Endothelial cell (in vitro differentiated cells): ENCODE results near the gene TENM3. TPM values are rescaled to one million over a fixed set of nuclear protein-coding genes. Genes with fewer than 3 reads are reported as not detected.

ENCODE experiments used
- DNase-seq: peaks from one replicate; pipeline ENCODE4 v3.0.0; 2021; ENCODE audit warnings: low spot score
- H3K27ac Mint-ChIP-seq: one replicate; pipeline ENCODE4 v1.8.0; 2021; ENCODE audit warnings: mixed read lengths, inconsistent platforms; ENCODE audit not compliant: unreplicated experiment
- H3K27me3 Mint-ChIP-seq: one replicate; pipeline ENCODE4 v1.8.0; 2021; ENCODE audit warnings: mild to moderate bottlenecking, moderate library complexity, mixed read lengths, inconsistent platforms; ENCODE audit not compliant: unreplicated experiment
- H3K36me3 Mint-ChIP-seq: one replicate; pipeline ENCODE4 v1.8.0; 2021; ENCODE audit warnings: mild to moderate bottlenecking, low read depth, mixed read lengths, inconsistent platforms; ENCODE audit not compliant: unreplicated experiment
- H3K4me1 Mint-ChIP-seq: one replicate; pipeline ENCODE4 v1.8.0; 2021; ENCODE audit warnings: mild to moderate bottlenecking, mixed read lengths, inconsistent platforms; ENCODE audit not compliant: unreplicated experiment
- H3K4me3 Mint-ChIP-seq: one replicate; pipeline ENCODE4 v1.8.0; 2021; ENCODE audit warnings: mild to moderate bottlenecking, mixed read lengths, inconsistent platforms; ENCODE audit not compliant: unreplicated experiment
- H3K9me3 Mint-ChIP-seq: one replicate; pipeline ENCODE4 v1.8.0; 2021; ENCODE audit warnings: mixed read lengths, inconsistent platforms; ENCODE audit not compliant: unreplicated experiment
- total RNA-seq: library from RNA; stranded (reverse); fragmentation: NEBNext Ultra II Directional; extraction: Animal tissue kit (Norgen Biotek cat#: 25700); gene quantifications from one replicate; pipeline ENCODE4 v1.2.1, GENCODE V29; 2021; ENCODE audit not compliant: unreplicated experiment
- TF ChIP-seq, protein P1 (sequence below): fragments of 200-600 bp; sonication (generic); IDR thresholded peaks from one replicate; pipeline ENCODE4 v1.5.0; 2021; ENCODE audit warnings: antibody characterized with exemption; ENCODE audit not compliant: unreplicated experiment

The TENM3 gene
- total RNA-seq, 1 donor from 2014 or later: 29.7 TPM

DNA sequence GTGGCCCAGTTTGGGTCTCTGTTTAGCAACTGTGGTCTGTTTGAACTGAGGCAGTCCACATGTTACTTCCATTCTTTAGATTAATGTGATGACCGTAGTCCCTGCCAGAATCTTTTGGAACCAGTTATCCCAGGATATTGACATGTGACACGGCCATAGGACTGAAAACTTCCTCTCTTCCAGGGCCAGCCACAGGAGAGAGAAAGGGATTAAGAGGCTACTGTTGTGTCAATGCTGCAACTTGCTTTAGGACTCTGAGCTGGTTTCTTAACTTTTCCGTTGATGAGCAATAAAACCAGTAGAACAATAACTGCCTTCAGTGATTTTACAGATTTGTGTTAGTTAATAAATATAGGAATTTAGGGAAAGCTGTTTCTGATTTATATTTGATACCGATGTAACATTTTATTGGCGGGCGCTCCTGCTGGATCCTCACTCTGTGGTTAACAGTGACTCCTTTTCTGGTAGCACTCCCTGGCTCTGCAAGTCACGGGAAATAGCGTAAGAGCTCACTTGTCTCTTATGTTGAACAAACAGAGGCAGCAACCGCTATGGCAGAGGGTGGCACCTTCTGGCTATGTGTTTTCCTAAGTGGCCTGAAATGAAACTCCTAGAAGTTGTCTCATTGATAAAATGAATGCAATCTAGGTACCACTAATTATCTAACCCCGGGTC lies 2.5 kb downstream of the TENM3 start:
- H3K4me3 Mint-ChIP-seq: no peak overlapping the region

DNA sequence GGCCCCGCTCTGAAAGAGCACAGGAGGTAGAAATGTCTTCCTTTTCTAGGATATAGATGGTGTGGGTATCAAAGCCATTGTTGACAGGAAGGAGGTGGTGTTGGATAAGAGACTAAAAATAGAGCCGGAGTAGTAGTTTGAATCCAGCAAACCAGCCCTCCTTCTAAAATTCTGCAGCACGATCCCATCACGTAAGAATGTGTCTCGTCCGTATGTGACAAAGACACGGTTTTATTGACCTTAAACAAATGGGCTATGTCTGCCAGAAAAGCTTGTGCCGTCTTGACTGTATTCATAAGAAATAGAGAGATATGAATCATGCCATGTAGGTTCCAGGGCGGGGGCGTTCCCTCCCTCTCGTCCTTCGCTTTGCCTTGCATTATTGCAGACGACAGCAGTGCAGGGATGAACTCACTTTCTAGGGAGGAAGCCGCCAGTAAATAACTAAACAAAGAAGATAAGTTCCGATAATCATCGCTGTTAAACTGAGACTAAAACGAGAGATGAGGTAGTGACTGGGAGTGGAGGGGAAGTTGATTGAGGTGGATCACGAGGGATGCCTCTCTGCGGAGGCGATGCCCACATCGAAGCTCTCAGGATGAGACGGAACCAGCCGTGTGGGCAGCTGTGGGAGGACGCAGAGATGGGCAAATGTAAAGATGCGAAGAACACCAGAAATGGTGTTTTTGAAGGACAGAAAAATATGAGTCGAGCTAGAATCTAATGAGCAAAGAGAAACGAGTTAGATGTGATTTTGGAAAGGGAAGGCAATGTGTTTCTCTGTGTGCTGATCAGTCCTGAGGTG lies 3.4 kb downstream of the TENM3 start:
- H3K36me3 Mint-ChIP-seq: no peaks in the 10 kb centered on the region
- TF ChIP-seq, protein P1, sequence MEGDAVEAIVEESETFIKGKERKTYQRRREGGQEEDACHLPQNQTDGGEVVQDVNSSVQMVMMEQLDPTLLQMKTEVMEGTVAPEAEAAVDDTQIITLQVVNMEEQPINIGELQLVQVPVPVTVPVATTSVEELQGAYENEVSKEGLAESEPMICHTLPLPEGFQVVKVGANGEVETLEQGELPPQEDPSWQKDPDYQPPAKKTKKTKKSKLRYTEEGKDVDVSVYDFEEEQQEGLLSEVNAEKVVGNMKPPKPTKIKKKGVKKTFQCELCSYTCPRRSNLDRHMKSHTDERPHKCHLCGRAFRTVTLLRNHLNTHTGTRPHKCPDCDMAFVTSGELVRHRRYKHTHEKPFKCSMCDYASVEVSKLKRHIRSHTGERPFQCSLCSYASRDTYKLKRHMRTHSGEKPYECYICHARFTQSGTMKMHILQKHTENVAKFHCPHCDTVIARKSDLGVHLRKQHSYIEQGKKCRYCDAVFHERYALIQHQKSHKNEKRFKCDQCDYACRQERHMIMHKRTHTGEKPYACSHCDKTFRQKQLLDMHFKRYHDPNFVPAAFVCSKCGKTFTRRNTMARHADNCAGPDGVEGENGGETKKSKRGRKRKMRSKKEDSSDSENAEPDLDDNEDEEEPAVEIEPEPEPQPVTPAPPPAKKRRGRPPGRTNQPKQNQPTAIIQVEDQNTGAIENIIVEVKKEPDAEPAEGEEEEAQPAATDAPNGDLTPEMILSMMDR: no peak
- no peak overlapping the region for H3K4me3 Mint-ChIP-seq
- H3K4me1 Mint-ChIP-seq: peaks cover 4% of the 10 kb centered on the region
- H3K9me3 Mint-ChIP-seq: no peaks in the 10 kb centered on the region
- peaks cover 5% of the 10 kb centered on the region for H3K27me3 Mint-ChIP-seq
- no peak for DNase-seq
- no peak overlapping the region for H3K27ac Mint-ChIP-seq

More for the DNA sequence above, 2.5 kb downstream of the TENM3 start:
- Mint-ChIP-seq H3K27me3 (peaks cover 5% of the 10 kb centered on the region), H3K4me1 (peaks cover 4% of the 10 kb centered on the region), H3K36me3 (no peaks in the 10 kb centered on the region), H3K27ac (no peak overlapping the region), H3K9me3 (no peaks in the 10 kb centered on the region)
- DNase-seq: no peak
- TF ChIP-seq, protein P1: no peak

DNA sequence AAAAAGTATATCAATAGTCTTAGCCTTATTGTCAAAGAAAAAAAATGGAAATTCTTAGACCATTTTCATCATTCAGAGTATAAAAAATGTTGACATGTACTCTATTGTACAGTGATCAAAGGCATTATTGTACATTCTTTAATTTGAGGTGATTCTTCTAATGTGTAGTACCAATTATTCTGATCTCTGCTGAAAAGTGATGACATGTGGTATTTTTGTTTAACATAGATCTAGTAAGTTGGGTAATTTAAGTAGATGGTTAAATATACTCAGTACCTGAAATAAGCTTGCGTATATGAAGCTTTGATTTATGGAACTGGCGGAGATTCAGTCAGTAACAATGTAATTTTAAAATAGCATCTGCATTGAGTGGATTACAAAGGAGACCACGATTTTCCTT lies 5.1 kb downstream of the TENM3 start:
- TF ChIP-seq, protein P1: no peak
- H3K36me3 Mint-ChIP-seq: no peaks in the 10 kb centered on the region
- H3K4me1 Mint-ChIP-seq: peaks cover 4% of the 10 kb centered on the region
- H3K27me3 Mint-ChIP-seq: peaks cover 3% of the 10 kb centered on the region
- H3K27ac Mint-ChIP-seq: no peak overlapping the region
- DNase-seq: no peak
- no peak overlapping the region for H3K4me3 Mint-ChIP-seq
- no peaks in the 10 kb centered on the region for H3K9me3 Mint-ChIP-seq

DNA sequence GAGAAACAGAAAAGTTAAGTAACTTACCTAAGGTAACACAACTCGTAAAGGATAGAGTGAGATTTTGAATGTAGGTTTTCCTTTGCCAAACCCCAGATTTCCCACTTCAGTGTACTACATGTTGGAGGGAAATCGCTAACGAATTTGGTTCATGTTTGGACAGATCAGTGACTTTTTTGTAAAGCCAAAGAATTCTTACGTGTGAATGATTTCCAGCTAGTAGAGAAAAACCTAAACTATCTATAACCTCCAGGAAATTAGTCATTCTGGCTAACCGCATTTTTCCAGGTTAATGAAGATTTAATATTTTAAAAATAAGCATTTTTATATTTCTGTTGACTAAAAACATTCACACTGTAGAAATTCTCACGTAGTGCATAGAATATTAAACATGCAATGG lies 7.2 kb downstream of the TENM3 start:
- no peaks in the 10 kb centered on the region for H3K36me3 Mint-ChIP-seq
- H3K27me3 Mint-ChIP-seq: peaks cover 3% of the 10 kb centered on the region
- no peak overlapping the region for H3K4me3 Mint-ChIP-seq
- H3K27ac Mint-ChIP-seq: no peak overlapping the region
- DNase-seq: no peak
- TF ChIP-seq, protein P1: no peak
- H3K4me1 Mint-ChIP-seq: peaks cover 4% of the 10 kb centered on the region
- H3K9me3 Mint-ChIP-seq: no peaks in the 10 kb centered on the region

DNA sequence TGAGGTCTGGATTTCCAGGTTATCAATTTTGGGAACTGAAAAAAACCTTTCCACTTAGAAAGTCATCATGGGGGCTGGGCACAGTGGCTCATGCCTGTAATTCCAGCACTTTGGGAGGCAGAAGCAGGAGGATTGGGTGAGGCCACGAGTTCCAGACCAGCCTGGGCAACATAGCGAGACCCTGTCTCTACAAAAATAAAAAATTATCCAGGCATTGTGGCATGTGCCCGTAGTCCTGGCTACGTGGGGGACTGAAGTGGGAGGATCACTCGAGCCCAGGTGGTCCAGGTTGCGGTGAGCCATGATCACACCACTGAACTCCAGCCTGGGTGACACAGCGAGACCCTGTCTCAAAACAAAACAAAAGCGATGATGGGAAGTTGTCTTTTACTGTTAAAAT lies 7.9 kb downstream of the TENM3 start:
- TF ChIP-seq, protein P1: no peak
- no peaks in the 10 kb centered on the region for H3K36me3 Mint-ChIP-seq
- H3K9me3 Mint-ChIP-seq: no peaks in the 10 kb centered on the region
- peaks cover 3% of the 10 kb centered on the region for H3K27me3 Mint-ChIP-seq
- H3K4me1 Mint-ChIP-seq: peaks cover 2% of the 10 kb centered on the region
- DNase-seq: no peak
- no peak overlapping the region for H3K4me3 Mint-ChIP-seq
- no peak overlapping the region for H3K27ac Mint-ChIP-seq
